Activated CD8-positive, alpha-beta T cell treated with anti-CD3 and anti-CD28 coated beads for 36 hours (primary cell): Measurements from ENCODE around the gene GPER1. TPM values are rescaled to one million over a fixed set of nuclear protein-coding genes. Genes with fewer than 3 reads are reported as not detected.

Experiments used
- ATAC-seq: fragments of 200-7000 bp; cut with Tn5 transposase; one replicate; pipeline ENCODE4 v1.10.0; 2021; ENCODE audit warnings: mild to moderate bottlenecking, moderate library complexity
- CTCF ChIA-PET: fragments of 350-600 bp; sonication (Branson Sonifier 250); formaldehyde crosslinking; loops from one replicate; lab custom pipeline; 2021; ENCODE audit warnings: antibody characterized with exemption; lab: Charles Lee
- POLR2A ChIA-PET: fragments of 350-600 bp; sonication (Branson Sonifier 250); formaldehyde crosslinking; loops from one replicate; lab custom pipeline; 2021; ENCODE audit warnings: antibody characterized with exemption; lab: Charles Lee
- DNase-seq: peaks from one replicate; pipeline ENCODE4 v3.0.0-alpha.2; 2020
- H3K27ac Mint-ChIP-seq: one replicate; pipeline ENCODE4 v1.8.0; 2021; ENCODE audit warnings: mild to moderate bottlenecking, mixed read lengths
- H3K27me3 Mint-ChIP-seq: one replicate; pipeline ENCODE4 v1.8.0; 2021; ENCODE audit warnings: mixed read lengths
- H3K36me3 Mint-ChIP-seq: one replicate; pipeline ENCODE4 v1.8.0; 2021; ENCODE audit warnings: low read depth, mixed read lengths
- H3K4me1 Mint-ChIP-seq: one replicate; pipeline ENCODE4 v1.8.0; 2021; ENCODE audit warnings: low read depth, mixed read lengths
- H3K4me3 Mint-ChIP-seq: one replicate; pipeline ENCODE4 v1.8.0; 2021; ENCODE audit warnings: mild to moderate bottlenecking, moderate library complexity, mixed read lengths
- H3K9me3 Mint-ChIP-seq: one replicate; pipeline ENCODE4 v1.8.0; 2021; ENCODE audit warnings: mixed read lengths
- CTCF ChIP-seq: fragments of 200-600 bp; IDR thresholded peaks from one replicate; pipeline ENCODE4 v1.8.0; 2022; ENCODE audit warnings: antibody characterized with exemption, mild to moderate bottlenecking
- intact Hi-C: fragments of 100-400 bp; cut with micrococcal nuclease; formaldehyde crosslinking; loops from one replicate; pipeline ENCODE4 v1.10.0; 2022
- total RNA-seq, 2 experiments: library from RNA; stranded (reverse); gene quantifications; one replicate each; pipeline ENCODE4 v1.2.3, GENCODE V29; 2021

Gene GPER1
- total RNA-seq, 2 experiments from 2014 or later, result 0.16 to 0.18 TPM

DNA sequence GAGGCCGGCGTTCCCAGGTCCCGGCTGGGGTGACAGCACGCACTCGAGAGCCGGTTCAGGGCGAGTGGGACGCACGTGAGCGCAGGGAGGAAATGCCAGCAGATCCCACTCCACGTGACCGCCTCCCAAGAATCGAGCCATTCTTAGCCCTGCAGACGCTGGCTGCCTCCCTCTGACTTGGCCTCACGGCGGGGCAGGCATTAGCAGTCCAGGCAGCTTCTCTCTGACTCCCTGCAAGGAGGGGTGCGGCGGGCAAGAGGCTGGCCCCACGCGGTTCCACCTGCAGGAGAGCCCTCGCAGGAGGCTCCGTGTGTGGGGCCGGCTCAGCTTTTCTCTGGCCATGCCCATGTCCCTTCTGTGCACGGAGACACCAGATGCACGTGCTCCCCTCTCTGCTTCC is 33.5 kb upstream of the GPER1 start:
- Mint-ChIP-seq H3K4me1 (peaks cover 22% of the 10 kb centered on the region), H3K27ac (no peak overlapping the region), H3K36me3 (no peaks in the 10 kb centered on the region), H3K9me3 (no peaks in the 10 kb centered on the region), H3K4me3 (no peak overlapping the region), H3K27me3 (no peaks in the 10 kb centered on the region)
- POLR2A ChIA-PET, result interaction anchor here (0.6 kb wide), 1 partner anchor 9 kb away, joined by 3 read pairs; no protein-coding TSS in a partner anchor
- DNase-seq (no peak), ATAC-seq (no peak)
- CTCF ChIA-PET, result interaction anchor here (0.8 to 3.1 kb wide), 3 partner anchors 11 to 121 kb away, joined by 3 to 20 read pairs (median 9); no protein-coding TSS in a partner anchor
- no peak for TF ChIP-seq CTCF
- intact Hi-C loops, result no loop called here

GRCh38 chr7:1054861-1055450 is 33.0 kb upstream of the GPER1 start:
- peaks cover 16% of the 10 kb centered on the region for H3K4me1 Mint-ChIP-seq
- TF ChIP-seq CTCF, result no peak
- intact Hi-C loops, result no loop called here
- CTCF ChIA-PET, result interaction anchor here (2.0 to 3.1 kb wide), 2 partner anchors 11 to 62 kb away, joined by 9 to 20 read pairs; no protein-coding TSS in a partner anchor
- DNase-seq (peak; percentile 68), ATAC-seq (peak; percentile 57)
- H3K4me3 Mint-ChIP-seq, result peak overlapping the region; percentile 60
- H3K36me3 Mint-ChIP-seq, result no peaks in the 10 kb centered on the region
- no peaks in the 10 kb centered on the region for H3K27me3 Mint-ChIP-seq
- POLR2A ChIA-PET, result no interaction called here
- H3K27ac Mint-ChIP-seq, result peak overlapping the region; percentile 25
- H3K9me3 Mint-ChIP-seq, result no peaks in the 10 kb centered on the region

GRCh38 chr7:1055491-1055955 is 32.4 kb upstream of the GPER1 start:
- Mint-ChIP-seq H3K27ac (no peak overlapping the region), H3K4me3 (peak overlapping the region; percentile 60), H3K9me3 (no peaks in the 10 kb centered on the region), H3K36me3 (no peaks in the 10 kb centered on the region), H3K4me1 (peaks cover 15% of the 10 kb centered on the region), H3K27me3 (no peaks in the 10 kb centered on the region)
- intact Hi-C loops, result no loop called here
- no peak for DNase-seq
- ChIA-PET POLR2A (interaction anchor here (1.1 kb wide), 1 partner anchor 8 kb away, joined by 4 read pairs; no protein-coding TSS in a partner anchor), CTCF (interaction anchor here (0.8 to 3.1 kb wide), 3 partner anchors 10 to 63 kb away, joined by 4 to 20 read pairs (median 9); no protein-coding TSS in a partner anchor)
- ATAC-seq, result peak; percentile 5
- no peak for TF ChIP-seq CTCF

- POLR2A ChIA-PET, result interaction anchor here (1.1 kb wide), 1 partner anchor 9 kb away, joined by 4 read pairs; no protein-coding TSS in a partner anchor
- TF ChIP-seq CTCF, result no peak
- Mint-ChIP-seq H3K4me1 (peaks cover 15% of the 10 kb centered on the region), H3K27ac (no peak overlapping the region), H3K36me3 (no peaks in the 10 kb centered on the region), H3K4me3 (no peak overlapping the region), H3K27me3 (no peaks in the 10 kb centered on the region), H3K9me3 (no peaks in the 10 kb centered on the region)
- ATAC-seq (no peak), DNase-seq (no peak)
- intact Hi-C loops, result no loop called here
- CTCF ChIA-PET, result interaction anchor here (0.8 to 3.1 kb wide), 4 partner anchors 9 to 63 kb away, joined by 4 to 20 read pairs (median 7); partner anchors contain the start of gene GPR146
These were observed 31.7 kb upstream of the GPER1 start for GRCh38 chr7:1055956-1056784.
